ENCODE data around the gene FOXQ1.

DNA sequence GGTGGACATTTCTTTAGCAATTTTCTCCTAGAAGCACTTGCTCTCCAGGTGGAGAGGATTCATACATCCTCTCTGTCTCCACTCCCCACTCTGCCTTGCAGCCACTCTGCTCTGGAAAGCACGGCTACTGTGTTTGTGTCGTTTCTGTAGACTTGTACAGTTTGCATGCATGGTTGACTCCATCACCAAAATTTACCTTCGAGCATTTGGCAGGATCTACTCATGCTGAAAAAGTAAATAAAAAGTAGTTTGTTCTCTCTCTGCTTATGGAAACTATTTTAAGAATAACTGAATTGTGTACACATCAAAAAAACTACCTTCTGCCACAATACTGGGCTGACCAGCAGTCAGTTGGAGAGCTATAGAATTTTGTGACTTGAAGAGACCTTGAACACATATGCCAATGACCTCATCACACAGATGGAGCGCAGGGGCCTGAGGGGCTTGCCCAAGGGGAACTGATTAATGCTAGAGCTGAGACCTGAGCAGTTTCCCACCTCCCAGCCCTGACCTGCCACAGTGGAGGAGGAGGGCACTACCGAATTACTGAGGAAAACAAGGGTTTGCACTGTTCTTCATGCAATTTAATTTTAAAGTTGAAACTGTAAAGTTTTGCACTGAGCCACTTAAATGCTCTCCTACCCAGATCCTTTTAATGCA lies 33.7 kb upstream of the FOXQ1 start:
- TF ChIP-seq ZNF10 (tag by site-specific recombination; IDR thresholded peaks at IDR 0.05) (no peak), ZBTB21 (tag by site-specific recombination; IDR thresholded peaks at IDR 0.05) (no peak), SALL2 (tag by site-specific recombination; IDR thresholded peaks at IDR 0.05; ENCODE audit: borderline replicate concordance) (no peak), GLI4 (tag by site-specific recombination; IDR thresholded peaks at IDR 0.05) (no peak), ZBTB1 (tag by site-specific recombination; IDR thresholded peaks at IDR 0.05) (no peak), TRIM28 (IDR thresholded peaks at IDR 0.05; ENCODE audit: borderline replicate concordance, low read length) (no peak), YY2 (tag by site-specific recombination; IDR thresholded peaks at IDR 0.05) (no peak)
- TF ChIP-seq, protein P1, sequence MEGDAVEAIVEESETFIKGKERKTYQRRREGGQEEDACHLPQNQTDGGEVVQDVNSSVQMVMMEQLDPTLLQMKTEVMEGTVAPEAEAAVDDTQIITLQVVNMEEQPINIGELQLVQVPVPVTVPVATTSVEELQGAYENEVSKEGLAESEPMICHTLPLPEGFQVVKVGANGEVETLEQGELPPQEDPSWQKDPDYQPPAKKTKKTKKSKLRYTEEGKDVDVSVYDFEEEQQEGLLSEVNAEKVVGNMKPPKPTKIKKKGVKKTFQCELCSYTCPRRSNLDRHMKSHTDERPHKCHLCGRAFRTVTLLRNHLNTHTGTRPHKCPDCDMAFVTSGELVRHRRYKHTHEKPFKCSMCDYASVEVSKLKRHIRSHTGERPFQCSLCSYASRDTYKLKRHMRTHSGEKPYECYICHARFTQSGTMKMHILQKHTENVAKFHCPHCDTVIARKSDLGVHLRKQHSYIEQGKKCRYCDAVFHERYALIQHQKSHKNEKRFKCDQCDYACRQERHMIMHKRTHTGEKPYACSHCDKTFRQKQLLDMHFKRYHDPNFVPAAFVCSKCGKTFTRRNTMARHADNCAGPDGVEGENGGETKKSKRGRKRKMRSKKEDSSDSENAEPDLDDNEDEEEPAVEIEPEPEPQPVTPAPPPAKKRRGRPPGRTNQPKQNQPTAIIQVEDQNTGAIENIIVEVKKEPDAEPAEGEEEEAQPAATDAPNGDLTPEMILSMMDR (tag by site-specific recombination; IDR thresholded peaks at IDR 0.05): no peak
